Skeletal muscle tissue (tissue), 4 donors: ENCODE measurements around the gene CNTNAP5. TPM values are rescaled to one million over a fixed set of nuclear protein-coding genes. Genes with fewer than 3 reads are reported as not detected.

ENCODE experiments used
- H3K27ac ChIP-seq: one replicate; pipeline ENCODE4 v1.7.0; 2013; ENCODE audit warnings: mild to moderate bottlenecking, low read depth, low read length, inconsistent platforms
- H3K27me3 ChIP-seq, 3 donors: one replicate each; pipeline ENCODE4 v1.7.0; 2013; ENCODE audit warnings: low read length in 3 of 3; ENCODE audit not compliant: control insufficient read depth in 3 of 3, insufficient read depth in 3 of 3
- H3K36me3 ChIP-seq, 3 donors: one replicate each; pipeline ENCODE4 v1.7.0; 2013; ENCODE audit warnings: low read length in 3 of 3; ENCODE audit not compliant: control insufficient read depth in 3 of 3, insufficient read depth in 3 of 3
- H3K4me1 ChIP-seq, 3 donors: one replicate each; pipeline ENCODE4 v1.7.0; 2013; ENCODE audit warnings: low read length in 3 of 3, mild to moderate bottlenecking in 3 of 3; ENCODE audit not compliant: control insufficient read depth in 3 of 3, insufficient read depth in 3 of 3
- H3K4me3 ChIP-seq, 3 donors: one replicate each; pipeline ENCODE4 v1.7.0; 2013; ENCODE audit warnings: low read length in 3 of 3
- H3K9ac ChIP-seq, 3 donors: one replicate each; pipeline ENCODE4 v1.7.0; 2013; ENCODE audit warnings: low read length in 3 of 3, mild to moderate bottlenecking in 3 of 3, moderate library complexity in 2 of 3, low read depth in 1 of 3
- H3K9me3 ChIP-seq, 3 donors: one replicate each; pipeline ENCODE4 v1.7.0; 2013; ENCODE audit warnings: low read length in 3 of 3; ENCODE audit not compliant: control insufficient read depth in 3 of 3
- total RNA-seq: library from RNA; depleted of rRNA; stranded (reverse); fragments of >200 nt; gene quantifications from one replicate; pipeline ENCODE4 v1.2.3, GENCODE V29; 2014
- donor health status: Osteomylitis.

The CNTNAP5 gene
- total RNA-seq, 1 donor from 2014 or later, result not detected

DNA sequence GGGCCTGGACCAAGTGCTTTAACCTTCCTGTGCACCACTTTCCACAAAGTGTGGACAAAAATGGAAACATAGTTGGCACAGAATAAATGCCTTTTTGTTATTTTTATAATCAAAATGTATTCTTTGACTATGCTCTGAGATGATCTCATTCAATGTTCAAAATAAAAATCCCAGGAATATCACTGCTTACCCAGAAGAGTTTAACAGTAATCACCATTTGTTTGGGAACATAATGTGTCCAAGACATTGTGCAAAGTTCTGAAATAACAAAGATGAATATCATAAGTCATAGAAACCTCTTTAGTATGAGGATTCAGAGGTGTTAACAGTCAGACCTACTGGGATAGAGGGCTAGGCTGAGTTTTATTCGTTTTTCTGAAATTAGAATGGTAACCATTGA is 668.1 kb downstream of the CNTNAP5 start:
- H3K27me3 ChIP-seq, result no peaks in the 10 kb centered on the region
- no peaks in the 10 kb centered on the region for H3K4me1 ChIP-seq
- no peak overlapping the region for H3K9ac ChIP-seq
- peaks cover 0 to 2% (median 0%) of the 10 kb centered on the region in 3 donors for H3K9me3 ChIP-seq
- H3K4me3 ChIP-seq, result no peak overlapping the region
- no peaks in the 10 kb centered on the region for H3K36me3 ChIP-seq
- H3K27ac ChIP-seq, result no peak overlapping the region

- no peaks in the 10 kb centered on the region for H3K36me3 ChIP-seq
- H3K27ac ChIP-seq, result no peak overlapping the region
- H3K4me3 ChIP-seq, result no peak overlapping the region
- no peak overlapping the region for H3K9ac ChIP-seq
- H3K9me3 ChIP-seq, result no peaks in the 10 kb centered on the region
- H3K27me3 ChIP-seq, result no peaks in the 10 kb centered on the region
- H3K4me1 ChIP-seq, result no peaks in the 10 kb centered on the region
Measured at GRCh38 chr2:124698979-124699565, 674.0 kb downstream of the CNTNAP5 start.

DNA sequence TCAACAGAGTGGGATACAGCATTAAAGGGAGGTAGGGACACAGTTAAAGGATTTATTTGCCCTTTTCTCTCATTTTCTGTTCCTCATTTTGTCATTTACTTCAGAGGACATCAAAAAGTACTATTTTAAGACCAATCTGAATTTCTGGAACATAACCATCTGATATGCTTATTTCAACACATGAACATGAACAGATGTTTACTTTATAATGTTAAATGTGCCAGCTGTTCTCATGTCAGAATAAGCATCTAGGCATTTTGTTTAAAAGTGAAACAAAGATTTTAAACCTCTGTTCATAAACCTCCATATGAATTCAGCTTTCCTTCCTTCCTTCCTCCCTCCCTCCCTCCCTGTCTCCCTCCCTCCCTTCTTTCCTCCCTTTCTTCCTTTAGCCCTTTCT is 677.7 kb downstream of the CNTNAP5 start:
- no peaks in the 10 kb centered on the region for H3K27me3 ChIP-seq
- H3K9me3 ChIP-seq, result no peaks in the 10 kb centered on the region
- H3K9ac ChIP-seq, result no peak overlapping the region
- no peaks in the 10 kb centered on the region for H3K4me1 ChIP-seq
- H3K4me3 ChIP-seq, result no peak overlapping the region
- H3K36me3 ChIP-seq, result no peaks in the 10 kb centered on the region
- H3K27ac ChIP-seq, result no peak overlapping the region

GRCh38 chr2:124704071-124704925 is 679.2 kb downstream of the CNTNAP5 start:
- no peaks in the 10 kb centered on the region for H3K27me3 ChIP-seq
- H3K9ac ChIP-seq, result no peak overlapping the region
- H3K36me3 ChIP-seq, result no peaks in the 10 kb centered on the region
- no peaks in the 10 kb centered on the region for H3K9me3 ChIP-seq
- no peak overlapping the region for H3K27ac ChIP-seq
- no peak overlapping the region for H3K4me3 ChIP-seq
- H3K4me1 ChIP-seq, result no peaks in the 10 kb centered on the region

DNA sequence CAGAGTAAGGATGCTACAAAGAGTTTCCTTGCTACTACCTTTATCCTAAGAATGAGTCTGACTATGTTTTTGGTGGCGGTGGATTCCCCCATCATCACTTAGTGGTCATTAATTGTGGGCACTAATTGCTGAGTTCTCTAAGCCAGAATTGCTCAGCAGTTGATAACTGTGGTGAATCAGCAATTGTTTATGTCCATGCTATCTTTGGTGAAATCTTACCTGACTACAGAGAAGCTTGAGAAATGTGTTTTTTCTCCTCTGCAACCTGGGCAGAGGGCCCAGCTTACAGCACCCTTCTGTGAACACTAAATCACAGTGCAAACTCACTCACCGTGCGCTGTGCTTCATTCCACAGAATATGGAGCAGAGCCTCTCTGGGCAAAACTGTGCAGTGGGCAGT is 683.6 kb downstream of the CNTNAP5 start:
- Histone ChIP-seq H3K9ac (no peak overlapping the region), H3K4me3 (no peak overlapping the region), H3K27ac (no peak overlapping the region), H3K9me3 (peaks cover 0 to 2% (median 0%) of the 10 kb centered on the region in 3 donors), H3K27me3 (no peaks in the 10 kb centered on the region), H3K36me3 (no peaks in the 10 kb centered on the region), H3K4me1 (no peaks in the 10 kb centered on the region)

- H3K36me3 ChIP-seq, result no peaks in the 10 kb centered on the region
- H3K4me3 ChIP-seq, result no peak overlapping the region
- H3K27me3 ChIP-seq, result no peaks in the 10 kb centered on the region
- H3K4me1 ChIP-seq, result no peaks in the 10 kb centered on the region
- H3K27ac ChIP-seq, result no peak overlapping the region
- peaks cover 0 to 2% (median 0%) of the 10 kb centered on the region in 3 donors for H3K9me3 ChIP-seq
- H3K9ac ChIP-seq, result no peak overlapping the region
Measured at GRCh38 chr2:124713969-124714368, 688.9 kb downstream of the CNTNAP5 start.

GRCh38 chr2:124725187-124725586 is 700.1 kb downstream of the CNTNAP5 start:
- Histone ChIP-seq H3K4me3 (no peak overlapping the region), H3K36me3 (no peaks in the 10 kb centered on the region), H3K9me3 (no peaks in the 10 kb centered on the region)

DNA sequence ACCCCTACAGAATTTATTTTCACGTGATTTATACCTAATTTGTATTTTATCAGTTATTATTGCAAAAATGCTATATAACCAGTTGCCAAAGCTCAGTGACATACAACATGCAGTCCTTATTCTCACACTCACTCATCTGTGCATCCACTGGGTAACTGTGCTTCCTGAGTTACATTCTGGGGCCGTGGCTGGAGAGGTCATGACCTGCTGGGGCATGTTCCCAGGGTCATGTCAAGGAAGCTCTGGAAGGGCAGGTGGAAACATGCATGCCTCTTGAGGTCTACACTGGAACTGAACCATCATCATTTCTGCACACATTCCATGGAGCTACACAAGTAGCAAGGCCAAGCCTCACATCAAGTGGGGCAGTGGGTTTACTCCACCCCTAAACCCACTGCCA is 715.5 kb downstream of the CNTNAP5 start:
- Histone ChIP-seq H3K27ac (no peak overlapping the region), H3K4me1 (no peaks in the 10 kb centered on the region), H3K4me3 (no peak overlapping the region), H3K9ac (no peak overlapping the region), H3K36me3 (no peaks in the 10 kb centered on the region), H3K27me3 (no peaks in the 10 kb centered on the region), H3K9me3 (no peaks in the 10 kb centered on the region)

More at GRCh38 chr2:124725187-124725586, 700.1 kb downstream of the CNTNAP5 start:
- H3K9ac ChIP-seq, result no peak overlapping the region
- H3K27me3 ChIP-seq, result no peaks in the 10 kb centered on the region
- no peak overlapping the region for H3K27ac ChIP-seq
- H3K4me1 ChIP-seq, result no peaks in the 10 kb centered on the region

DNA sequence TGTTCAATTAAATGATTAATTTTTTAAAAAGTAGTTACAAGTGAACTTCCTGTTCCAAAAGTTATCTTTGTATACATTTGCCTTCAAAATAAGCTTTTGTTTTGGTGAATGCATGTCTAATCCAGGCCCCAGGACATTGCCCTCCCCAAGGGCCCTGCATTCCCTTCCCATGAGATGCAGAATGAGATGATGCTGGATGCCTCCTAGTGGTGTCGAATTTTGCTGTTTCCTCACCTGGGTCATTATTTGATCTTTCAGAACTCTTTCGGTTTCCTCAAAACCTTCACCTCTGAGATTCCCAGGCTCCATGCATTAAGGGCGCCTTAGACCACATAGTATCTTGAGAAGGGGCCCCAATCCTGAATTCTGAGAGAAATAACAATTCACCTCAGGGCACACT is 728.8 kb downstream of the CNTNAP5 start:
- Histone ChIP-seq H3K4me3 (no peak overlapping the region), H3K9me3 (no peaks in the 10 kb centered on the region), H3K27ac (no peak overlapping the region), H3K27me3 (no peaks in the 10 kb centered on the region), H3K9ac (no peak overlapping the region), H3K36me3 (no peaks in the 10 kb centered on the region), H3K4me1 (no peaks in the 10 kb centered on the region)

DNA sequence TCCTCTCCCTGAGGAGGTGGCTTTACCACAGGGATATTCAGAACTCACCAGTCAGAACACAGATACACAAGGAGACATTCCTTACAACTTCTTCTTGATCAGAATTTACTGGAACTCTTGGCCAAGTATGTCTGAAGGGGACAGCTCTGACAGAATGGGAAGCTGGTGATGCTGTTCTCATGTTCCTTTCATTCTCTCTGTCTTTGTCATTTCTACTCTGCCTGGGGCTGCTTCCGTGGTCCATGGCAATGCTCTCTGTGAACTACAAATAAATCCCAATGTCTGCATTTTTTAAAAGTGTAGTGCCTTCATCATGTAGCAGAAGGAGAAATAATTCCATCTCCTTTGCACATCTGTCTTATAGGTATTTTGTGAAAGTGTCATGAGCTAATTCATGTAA is 730.3 kb downstream of the CNTNAP5 start:
- Histone ChIP-seq H3K9me3 (no peaks in the 10 kb centered on the region), H3K4me1 (no peaks in the 10 kb centered on the region), H3K4me3 (no peak overlapping the region), H3K36me3 (no peaks in the 10 kb centered on the region), H3K27ac (no peak overlapping the region), H3K9ac (no peak overlapping the region), H3K27me3 (no peaks in the 10 kb centered on the region)
